Liver (tissue), 9 donors: ENCODE results near the gene SAMSN1. TPM values are rescaled to one million over a fixed set of nuclear protein-coding genes. Genes with fewer than 3 reads are reported as not detected.

Experiments
- DNase-seq: peaks from one replicate; pipeline ENCODE4 v3.0.0-alpha.2; 2017; ENCODE audit warnings: low spot score
- H3K27ac ChIP-seq, 2 donors: one replicate each; pipeline ENCODE4 v1.7.0; 2013; ENCODE audit warnings: inconsistent platforms in 2 of 2, low read length in 2 of 2, control low read depth in 1 of 2, low read depth in 1 of 2, mild to moderate bottlenecking in 1 of 2
- H3K27me3 ChIP-seq, 4 donors: one replicate each; pipeline versions ENCODE4 v1.6.1 to v1.7.0; 2013; ENCODE audit warnings: low read length in 3 of 4, inconsistent platforms in 1 of 4, mild to moderate bottlenecking in 1 of 4, moderate library complexity in 1 of 4; ENCODE audit not compliant: control insufficient read depth in 4 of 4, insufficient read depth in 4 of 4
- H3K36me3 ChIP-seq, 4 donors: one replicate each; pipeline versions ENCODE4 v1.6.1 to v1.7.0; 2013; ENCODE audit warnings: low read length in 3 of 4, mild to moderate bottlenecking in 3 of 4, low read depth in 1 of 4, moderate library complexity in 1 of 4; ENCODE audit not compliant: control insufficient read depth in 4 of 4, insufficient read depth in 3 of 4
- H3K4me1 ChIP-seq, 4 donors: one replicate each; pipeline versions ENCODE4 v1.6.1 to v1.7.0; 2013; ENCODE audit warnings: low read length in 3 of 4, mild to moderate bottlenecking in 3 of 4, moderate library complexity in 1 of 4; ENCODE audit not compliant: control insufficient read depth in 4 of 4, insufficient read depth in 4 of 4
- H3K4me3 ChIP-seq, 3 donors: one replicate each; pipeline versions ENCODE4 v1.6.1 to v1.7.0; 2013; ENCODE audit warnings: low read length in 3 of 3, control low read depth in 1 of 3, low read depth in 1 of 3, mild to moderate bottlenecking in 1 of 3
- H3K9ac ChIP-seq, 2 donors: one replicate each; pipeline ENCODE4 v1.7.0; 2013; ENCODE audit warnings: low read length in 2 of 2, mild to moderate bottlenecking in 2 of 2, moderate library complexity in 2 of 2, control low read depth in 1 of 2, low read depth in 1 of 2
- H3K9me3 ChIP-seq, 4 donors: one replicate each; pipeline versions ENCODE4 v1.6.1 to v1.7.0; 2013; ENCODE audit warnings: low read length in 3 of 4; ENCODE audit not compliant: control insufficient read depth in 4 of 4
- ATF3 ChIP-seq: IDR thresholded peaks from 2 replicates; pipeline ENCODE4 v1.6.1; 2016; ENCODE audit warnings: antibody characterized with exemption
- CTCF ChIP-seq: fragments of 150-350 bp; IDR thresholded peaks from 2 replicates; pipeline ENCODE4 v1.5.1; 2017; ENCODE audit warnings: improper control_type of control experiment, low read depth, low read length; ENCODE audit not compliant: missing input control
- EGR1 ChIP-seq, 2 donors: IDR thresholded peaks; 2 replicates each; pipeline ENCODE4 v1.6.1; 2016 to 2018; ENCODE audit warnings: antibody characterized with exemption in 2 of 2, low read depth in 2 of 2
- FOXA2 ChIP-seq: IDR thresholded peaks from 2 replicates; pipeline ENCODE4 v1.6.1; 2016; ENCODE audit warnings: antibody characterized with exemption
- GABPA ChIP-seq, 2 donors: IDR thresholded peaks in 1 of 2; conservative IDR thresholded peaks in 1 of 2; 2 replicates each; pipeline ENCODE4 v1.6.1; 2016; ENCODE audit warnings: antibody characterized with exemption in 2 of 2, mild to moderate bottlenecking in 1 of 2, moderate library complexity in 1 of 2
- HNF4A ChIP-seq, 2 donors: conservative IDR thresholded peaks; 2 replicates each; pipeline ENCODE4 v1.6.1; 2016; ENCODE audit warnings: antibody characterized with exemption in 2 of 2, mild to moderate bottlenecking in 2 of 2
- HNF4G ChIP-seq: IDR thresholded peaks from 2 replicates; pipeline ENCODE4 v1.6.1; 2016; ENCODE audit warnings: antibody characterized with exemption
- JUND ChIP-seq, 2 donors: IDR thresholded peaks; 2 replicates each; pipeline ENCODE4 v1.6.1; 2016; ENCODE audit warnings: antibody characterized with exemption in 2 of 2
- MAX ChIP-seq: IDR thresholded peaks from 2 replicates; pipeline ENCODE4 v1.6.1; 2016; ENCODE audit warnings: antibody characterized with exemption
- NR2F2 ChIP-seq: IDR thresholded peaks from 2 replicates; pipeline ENCODE4 v1.6.1; 2016; ENCODE audit warnings: antibody characterized with exemption
- RAD21 ChIP-seq, 2 donors: IDR thresholded peaks; 2 replicates each; pipeline ENCODE4 v1.6.1; 2016; ENCODE audit warnings: antibody characterized with exemption in 2 of 2, mild to moderate bottlenecking in 2 of 2
- REST ChIP-seq: IDR thresholded peaks from 2 replicates; pipeline ENCODE4 v1.6.1; 2016; ENCODE audit warnings: antibody characterized with exemption, mild to moderate bottlenecking
- RXRA ChIP-seq, 2 donors: IDR thresholded peaks; 2 replicates each; pipeline ENCODE4 v1.6.1; 2017 to 2018; ENCODE audit warnings: antibody characterized with exemption in 2 of 2, mild to moderate bottlenecking in 1 of 2
- SP1 ChIP-seq: IDR thresholded peaks from 2 replicates; pipeline ENCODE4 v1.6.1; 2018; ENCODE audit warnings: antibody characterized with exemption, mild to moderate bottlenecking
- TAF1 ChIP-seq: conservative IDR thresholded peaks from 2 replicates; pipeline ENCODE4 v1.6.1; 2016; ENCODE audit warnings: antibody characterized with exemption, mild to moderate bottlenecking
- YY1 ChIP-seq: IDR thresholded peaks from 2 replicates; pipeline ENCODE4 v1.6.1; 2016; ENCODE audit warnings: antibody characterized with exemption, mild to moderate bottlenecking
- ZBTB33 ChIP-seq: IDR thresholded peaks from 2 replicates; pipeline ENCODE4 v1.6.1; 2016; ENCODE audit warnings: antibody characterized with exemption
- WGBS: extraction: QIAGEN DNeasy Blood & Tissue Kit; methylation state at CpG from one replicate; pipeline ENCODE4 v1.1.7; 2013; 5-methylcytosine and 5-hydroxymethylcytosine counted together
- polyA plus RNA-seq, 2 donors: library from polyadenylated mRNA; stranded (reverse) in 1 of 2; unstranded in 1 of 2; fragments of 200-250 nt in 1 of 2; fragments of >200 nt in 1 of 2; fragmentation: Nextera tagmentation in 1 of 2; extraction: Ambion mirVana in 1 of 2; gene quantifications; one replicate each; pipeline versions ENCODE4 v1.2.1 to v1.2.3, GENCODE V29; 2013 to 2015
- total RNA-seq, 2 donors: library from RNA; depleted of rRNA; stranded (reverse); fragments of >200 nt; gene quantifications; one replicate each; pipeline ENCODE4 v1.2.3, GENCODE V29; 2014
- donor health status: healthy.
- donor health status: healthy.
- donor health status: healthy.
- donor health status: healthy.
- donor health status: healthy.

Gene SAMSN1
- total and polyA plus RNA-seq, 4 donors: 2.2 to 9.0 (median 3.4) TPM

GRCh38 chr21:14519000-14519399 lies 27.1 kb downstream of the SAMSN1 start:
- no peak for DNase-seq
- TF ChIP-seq MAX: no peak
- no peak for TF ChIP-seq JUND (IDR thresholded peaks at IDR 0.05)
- no peak for TF ChIP-seq ZBTB33
- no peak for TF ChIP-seq RXRA (IDR thresholded peaks at IDR 0.05)
- no peak for TF ChIP-seq HNF4A (conservative IDR thresholded peaks at IDR 0.05)
- no peak for TF ChIP-seq HNF4G
- TF ChIP-seq REST: no peak
- no peak for TF ChIP-seq TAF1
- no peak for TF ChIP-seq ATF3
- no peak for TF ChIP-seq CTCF
- TF ChIP-seq FOXA2: no peak
- TF ChIP-seq GABPA (IDR thresholded peaks at IDR 0.05 in 1 of 2, conservative IDR thresholded peaks at IDR 0.05 in 1 of 2): no peak
- no peak for TF ChIP-seq SP1
- no peaks in the 10 kb centered on the region for H3K27me3 ChIP-seq
- 69% methylated on average over 1 of the region's 1 CpG for WGBS
- no peaks in the 10 kb centered on the region for H3K4me1 ChIP-seq
- H3K27ac ChIP-seq: no peak overlapping the region
- H3K36me3 ChIP-seq: no peaks in the 10 kb centered on the region
- H3K9me3 ChIP-seq: no peaks in the 10 kb centered on the region
- H3K4me3 ChIP-seq: no peak overlapping the region
- no peak overlapping the region for H3K9ac ChIP-seq

GRCh38 chr21:14513804-14514203 lies 32.3 kb downstream of the SAMSN1 start:
- Histone ChIP-seq H3K4me1 (no peaks in the 10 kb centered on the region), H3K4me3 (no peak overlapping the region), H3K27ac (no peak overlapping the region), H3K9me3 (no peaks in the 10 kb centered on the region), H3K27me3 (no peaks in the 10 kb centered on the region), H3K36me3 (peaks cover 0 to 2% (median 0%) of the 10 kb centered on the region in 4 donors), H3K9ac (no peak overlapping the region)
- 92% methylated on average over 1 of the region's 1 CpG for WGBS
- DNase-seq: no peak
- TF ChIP-seq NR2F2: no peak
- TF ChIP-seq HNF4G: no peak
- no peak for TF ChIP-seq RAD21 (IDR thresholded peaks at IDR 0.05)
- TF ChIP-seq SP1: no peak
- TF ChIP-seq MAX: no peak
- TF ChIP-seq EGR1 (IDR thresholded peaks at IDR 0.05; ENCODE audit: low read depth in 2 of 2): no peak
- TF ChIP-seq TAF1: no peak
- no peak for TF ChIP-seq YY1
- TF ChIP-seq CTCF: no peak
- no peak for TF ChIP-seq RXRA (IDR thresholded peaks at IDR 0.05)
- no peak for TF ChIP-seq HNF4A (conservative IDR thresholded peaks at IDR 0.05)
- TF ChIP-seq FOXA2: no peak
- no peak for TF ChIP-seq REST
- no peak for TF ChIP-seq JUND (IDR thresholded peaks at IDR 0.05)
- TF ChIP-seq ATF3: no peak
